Measurements from ENCODE around the gene RGL4.

DNA sequence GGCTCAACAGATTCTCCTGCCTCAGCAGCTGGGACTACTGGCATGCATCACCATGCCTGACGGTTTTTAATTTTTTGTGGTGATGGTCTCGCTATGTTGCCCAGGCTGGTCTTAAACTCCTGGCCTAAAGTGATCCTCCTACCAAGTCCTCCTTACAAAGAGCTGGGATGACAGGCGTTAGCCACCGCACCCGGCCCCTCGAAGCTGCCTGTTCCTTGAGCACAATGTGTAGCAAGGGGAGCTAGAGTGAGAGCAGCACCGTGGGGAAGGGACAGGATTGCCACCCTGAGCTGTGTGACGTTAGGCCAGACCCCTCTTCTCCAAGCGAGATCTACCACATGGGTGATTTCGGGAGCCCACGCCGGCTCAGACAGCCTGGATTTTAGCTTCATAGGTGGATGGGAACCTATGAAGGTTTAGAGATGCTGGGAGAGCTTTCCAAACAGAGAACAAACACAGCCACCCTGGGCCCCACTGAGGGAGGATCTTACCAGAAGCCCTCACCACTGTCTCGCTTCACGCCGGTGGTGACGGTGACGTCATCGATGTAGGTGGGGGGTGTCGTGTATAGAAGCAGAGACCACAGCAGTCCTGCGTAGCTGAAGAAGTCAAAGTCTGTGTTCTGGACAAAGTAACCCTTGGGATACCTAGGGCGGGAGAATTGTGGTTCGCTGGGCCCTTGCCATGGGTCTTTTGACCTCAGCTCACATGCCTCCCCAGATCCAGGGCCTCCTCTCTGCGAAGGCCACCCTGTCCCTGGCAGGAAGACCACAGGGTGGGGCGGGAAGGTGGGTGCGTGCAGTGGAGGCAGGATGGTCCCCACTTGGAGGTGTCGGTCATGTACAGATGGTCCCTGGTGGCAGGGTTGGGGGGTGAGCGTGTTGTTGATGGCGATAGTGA, 23.1 kb downstream of the RGL4 start:
- TF ChIP-seq CTCF (conservative IDR thresholded peaks at IDR 0.05) = no peak
- no peak for TF ChIP-seq EZH2 (IDR thresholded peaks at IDR 0.05; ENCODE audit: low read depth)
